ENCODE data around the gene KLHL25. TPM values are rescaled to one million over a fixed set of nuclear protein-coding genes. Genes with fewer than 3 reads are reported as not detected.

KLHL25 gene
- total and polyA plus RNA-seq, 2 of the 13 experiments (the other 11 are each of a cell fraction or from before 2014, with no cell fraction given) = 3.7 to 8.2 TPM

DNA sequence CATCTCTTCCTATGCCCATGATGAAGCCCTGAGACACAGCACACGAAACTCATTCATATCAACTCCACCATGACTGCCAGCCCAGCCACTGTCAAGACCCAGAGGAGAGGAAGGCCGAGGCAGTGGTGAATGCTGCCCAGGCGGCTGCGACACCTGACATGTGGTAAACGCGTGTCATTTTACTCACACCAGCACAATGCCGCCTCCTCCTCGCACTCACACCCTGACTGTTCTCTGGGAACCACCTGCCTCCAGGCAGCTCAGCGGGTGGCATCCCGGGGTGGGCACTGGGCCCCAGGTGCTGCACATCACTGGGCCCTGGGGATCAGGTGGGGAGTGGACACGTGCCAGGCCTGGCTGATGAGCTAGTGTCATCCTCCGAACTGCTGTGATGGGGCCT is 21.5 kb downstream of the KLHL25 start (continued):
- no peak for TF ChIP-seq KDM3A (CRISPR knock-in tag; IDR thresholded peaks at IDR 0.05; ENCODE audit: low read depth)

- H3K9me3 ChIP-seq (ENCODE audit: low read length) = no peaks in the 10 kb centered on the region
- intact Hi-C loops (cut with micrococcal nuclease; ENCODE audit: unreplicated experiment) = no loop called here
Measured at GRCh38 chr15:85772668-85773067, 22.1 kb downstream of the KLHL25 start.

More at GRCh38 chr15:85772668-85773067, 22.1 kb downstream of the KLHL25 start:
- FAIRE-seq = no peak
- H3K4me2 ChIP-seq (ENCODE audit: low read depth, low read length) = no peak overlapping the region
- ChIA-PET POLR2A (no interaction called here), CTCF (ENCODE audit: low intra/inter-chr PET ratio, low total read pairs) (no interaction called here)
- H4K20me1 ChIP-seq (ENCODE audit: insufficient read depth, low read length) = no peaks in the 10 kb centered on the region
- WGBS (ENCODE audit: low lambda C conversion rate) = 93% methylated on average over 9 of the region's 9 CpGs
- DNase-seq (ENCODE audit: low spot score) = no peak
- H3K4me3 ChIP-seq (replicated peaks in 1 of 3; ENCODE audit: insufficient read depth in 1 of 3, low read depth in 2 of 3, low read length in 3 of 3) = no peak overlapping the region
- no peak overlapping the region for H3K9ac ChIP-seq (ENCODE audit: insufficient read depth, low read depth, low read length)
- H3K36me3 ChIP-seq (replicated peaks in 1 of 2; ENCODE audit: control insufficient read depth in 1 of 2, insufficient read depth in 2 of 2, low read length in 2 of 2) = peaks cover 2 to 6% of the 10 kb centered on the region in 2 experiments; a peak in 4 of 5 replicates
- no peak overlapping the region for H2AFZ ChIP-seq (ENCODE audit: low read length)
- H3K27me3 ChIP-seq (ENCODE audit: control insufficient read depth in 1 of 2, insufficient read depth in 2 of 2, low read length in 2 of 2) = no peaks in the 10 kb centered on the region
- peaks cover 26% of the 10 kb centered on the region for H3K4me1 ChIP-seq (ENCODE audit: insufficient read depth, low read length)
- no peak overlapping the region for H3K27ac ChIP-seq (ENCODE audit: extremely low read length, insufficient read depth, low read length)
- in situ Hi-C loops (cut with HindIII; ENCODE audit: extremely low pct_ligation_motif_present, low pct_unique_long_range_greater_than_20kb) = no loop called here
- peaks cover 40% of the 10 kb centered on the region for H3K79me2 ChIP-seq (ENCODE audit: insufficient read depth, low read length)
- TF ChIP-seq ZNF597 (CRISPR knock-in tag; IDR thresholded peaks at IDR 0.05) (no peak), ZSCAN22 (CRISPR knock-in tag; IDR thresholded peaks at IDR 0.05) (no peak), TBL1XR1 (IDR thresholded peaks at IDR 0.05; ENCODE audit: borderline replicate concordance, low read length, partially characterized antibody) (no peak), ZNF121 (CRISPR knock-in tag; IDR thresholded peaks at IDR 0.05) (no peak), EHMT2 (IDR thresholded peaks at IDR 0.05; ENCODE audit: borderline replicate concordance, low read depth, low read length) (no peak), RBFOX2 (IDR thresholded peaks at IDR 0.05; ENCODE audit: low read depth, low read length) (no peak)
- TF ChIP-seq, protein P1, sequence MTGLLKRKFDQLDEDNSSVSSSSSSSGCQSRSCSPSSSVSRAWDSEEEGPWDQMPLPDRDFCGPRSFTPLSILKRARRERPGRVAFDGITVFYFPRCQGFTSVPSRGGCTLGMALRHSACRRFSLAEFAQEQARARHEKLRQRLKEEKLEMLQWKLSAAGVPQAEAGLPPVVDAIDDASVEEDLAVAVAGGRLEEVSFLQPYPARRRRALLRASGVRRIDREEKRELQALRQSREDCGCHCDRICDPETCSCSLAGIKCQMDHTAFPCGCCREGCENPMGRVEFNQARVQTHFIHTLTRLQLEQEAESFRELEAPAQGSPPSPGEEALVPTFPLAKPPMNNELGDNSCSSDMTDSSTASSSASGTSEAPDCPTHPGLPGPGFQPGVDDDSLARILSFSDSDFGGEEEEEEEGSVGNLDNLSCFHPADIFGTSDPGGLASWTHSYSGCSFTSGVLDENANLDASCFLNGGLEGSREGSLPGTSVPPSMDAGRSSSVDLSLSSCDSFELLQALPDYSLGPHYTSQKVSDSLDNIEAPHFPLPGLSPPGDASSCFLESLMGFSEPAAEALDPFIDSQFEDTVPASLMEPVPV (CRISPR knock-in tag; IDR thresholded peaks at IDR 0.05) = no peak
- BruUV-seq (replicated peaks) = no TSS peak
- no peak for ATAC-seq

Measured in HepG2 (cell line).